GM12891 (cell line): ENCODE measurements around the gene PIP4K2B. TPM values are rescaled to one million over a fixed set of nuclear protein-coding genes. Genes with fewer than 3 reads are reported as not detected.

Experiments used
- DNase-seq: peaks from one replicate; pipeline ENCODE4 v3.0.0; 2011; ENCODE audit warnings: low spot score; ENCODE audit not compliant: insufficient read length
- FAIRE-seq: peaks from 2 replicates; lab custom pipeline; 2011; peaks lifted over from hg19 to GRCh38; lab: Jason Lieb, UNC
- PAX5 ChIP-seq: IDR thresholded peaks from 2 replicates; pipeline ENCODE4 v1.6.1; 2011; ENCODE audit warnings: low read length, moderate library complexity, mild to moderate bottlenecking; ENCODE audit not compliant: insufficient read depth, severe bottlenecking
- POLR2A ChIP-seq: IDR thresholded peaks from 2 replicates; pipeline ENCODE4 v1.6.1; 2011; ENCODE audit warnings: low read depth, low read length, control low read depth
- POLR2AphosphoS5 ChIP-seq: IDR thresholded peaks from 2 replicates; pipeline ENCODE4 v1.6.1; 2011; ENCODE audit warnings: low read depth, low read length, control low read depth
- POU2F2 ChIP-seq: IDR thresholded peaks from 2 replicates; pipeline ENCODE4 v1.6.1; 2011; ENCODE audit warnings: low read depth, mild to moderate bottlenecking, control low read depth, low read length, moderate library complexity
- SPI1 ChIP-seq: IDR thresholded peaks from 2 replicates; pipeline ENCODE4 v1.6.1; 2011; ENCODE audit warnings: low read depth, low read length, control low read depth
- TAF1 ChIP-seq: IDR thresholded peaks from 2 replicates; pipeline ENCODE4 v1.6.1; 2011; ENCODE audit warnings: low read depth, low read length, control low read depth
- polyA plus RNA-seq: library from polyadenylated mRNA; unstranded; fragments of >200 nt; gene quantifications from one replicate; pipeline ENCODE4 v1.2.1, GENCODE V29; 2012; ENCODE audit warnings: low read depth, missing spikeins, inconsistent platforms; ENCODE audit not compliant: missing spikeins

The PIP4K2B gene
- polyA plus RNA-seq, result 13.0 TPM

DNA sequence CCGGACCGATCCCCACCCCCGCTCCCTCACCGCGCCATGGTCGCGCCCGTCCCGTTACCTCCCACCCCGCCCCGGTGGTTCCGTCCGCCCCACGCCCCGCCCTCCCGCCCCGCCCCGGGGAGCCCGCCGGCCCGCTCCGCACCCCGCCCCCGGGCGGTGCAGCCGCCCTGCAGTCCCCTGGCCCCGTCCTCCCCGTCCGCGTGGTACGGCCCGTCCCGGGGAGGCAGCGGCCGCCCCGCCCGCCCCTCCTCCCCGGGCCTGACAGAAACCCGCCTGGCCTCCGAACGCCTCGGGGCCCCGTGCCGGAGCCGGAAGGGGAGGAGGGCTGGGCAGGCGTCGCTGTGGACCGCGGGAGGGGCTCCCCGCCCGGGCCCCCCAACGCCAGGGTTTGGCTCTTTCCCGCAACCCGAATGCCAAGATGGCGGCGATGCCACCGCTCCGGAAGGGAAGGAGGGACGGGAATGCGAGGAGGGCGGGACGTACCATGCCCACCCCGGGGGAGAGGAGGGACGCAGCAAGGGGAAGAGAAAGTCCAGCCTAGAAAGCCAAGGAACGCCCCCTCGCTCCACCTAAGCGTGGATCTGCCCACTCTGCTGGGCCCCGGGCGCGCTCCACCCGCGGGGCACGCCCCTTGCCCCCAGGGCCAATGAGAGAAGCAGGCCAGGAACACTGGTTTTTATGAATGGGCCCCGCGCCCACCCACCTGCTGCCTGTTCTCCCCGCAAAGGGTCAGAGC lies at the start of gene PIP4K2B:
PIP4K2B (minus strand) TSS at position 56 of the 736 bp plus-strand sequence. CDS start 132 bp downstream, outside the sequence.
- DNase-seq (peak; percentile 93), FAIRE-seq (no peak)
- TF ChIP-seq POU2F2, result peak; percentile 70
- TF ChIP-seq POLR2AphosphoS5, result peak; percentile 88
- peak; percentile 80 for TF ChIP-seq POLR2A
- no peak for TF ChIP-seq PAX5
- TF ChIP-seq TAF1, result no peak
- peak; percentile 33 for TF ChIP-seq SPI1

DNA sequence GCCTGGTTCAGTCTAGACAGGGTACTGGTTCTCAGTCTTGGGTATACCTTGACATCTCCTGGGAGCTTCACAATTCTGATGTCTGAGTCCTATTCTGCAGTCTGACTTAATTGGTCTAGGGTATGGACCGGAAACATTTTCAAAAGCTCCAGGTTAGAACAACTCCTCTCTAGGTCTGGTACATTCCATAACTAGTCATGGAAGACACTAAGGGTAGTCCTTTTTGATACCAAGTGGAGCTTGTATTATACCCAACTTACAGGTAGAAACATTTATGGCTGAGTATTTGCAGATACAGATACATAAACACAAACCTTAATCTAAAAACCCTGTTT lies 49.2 kb upstream of the PIP4K2B start:
- no peak for DNase-seq
- FAIRE-seq, result no peak
- TF ChIP-seq TAF1, result no peak
- TF ChIP-seq POLR2AphosphoS5, result no peak
- TF ChIP-seq PAX5, result no peak

DNA sequence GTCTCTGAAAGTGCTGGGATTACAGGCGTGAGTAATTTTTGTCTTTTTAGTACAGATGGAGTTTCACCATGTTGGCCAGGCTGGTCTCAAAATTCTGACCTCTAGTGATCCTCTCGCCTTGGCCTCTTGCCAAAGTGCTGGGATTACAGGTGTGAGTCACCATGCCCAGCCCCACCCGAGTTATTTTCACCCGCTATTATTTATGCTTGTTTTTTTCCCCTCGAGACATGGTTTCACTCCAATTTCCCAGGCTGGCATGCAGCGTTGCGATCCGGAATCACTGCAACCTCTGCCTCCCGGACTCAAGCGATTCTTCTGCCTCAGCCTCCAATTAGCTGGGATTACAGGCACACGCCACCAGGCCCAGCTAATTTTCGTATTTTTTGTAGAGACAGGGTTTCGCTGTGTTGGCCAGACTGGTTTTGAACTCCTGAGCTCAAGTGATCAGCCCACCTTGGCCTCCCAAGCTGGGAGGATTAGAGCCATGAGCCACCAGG lies 45.0 kb upstream of the PIP4K2B start:
- TF ChIP-seq POU2F2 (no peak), POLR2A (no peak), SPI1 (no peak), TAF1 (no peak), PAX5 (no peak), POLR2AphosphoS5 (no peak)
- no peak for DNase-seq
- FAIRE-seq, result no peak

DNA sequence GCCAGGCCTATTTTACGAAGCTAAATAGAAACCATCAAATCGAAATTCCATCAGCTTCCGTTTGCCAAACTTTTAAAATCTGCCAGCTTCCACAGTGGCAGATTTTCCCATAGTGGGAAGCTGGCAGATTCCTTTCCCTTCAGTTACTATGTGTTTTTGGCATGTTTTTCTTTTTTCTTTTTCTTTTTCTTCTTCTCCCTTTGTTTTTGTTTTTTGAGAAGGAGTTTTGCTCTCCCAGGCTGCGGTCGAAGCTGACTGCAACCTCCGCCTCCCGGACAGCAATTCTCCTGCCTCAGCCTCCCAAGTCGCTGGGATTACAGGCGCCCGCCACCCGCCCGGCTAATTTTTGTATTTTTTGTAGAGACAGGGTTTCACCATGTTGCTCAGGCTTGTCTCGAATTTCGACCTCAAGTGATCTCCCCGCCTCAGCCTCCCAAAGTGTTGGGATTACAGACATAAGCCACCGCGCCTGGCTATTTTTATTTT lies 26.4 kb upstream of the PIP4K2B start:
- DNase-seq, result no peak
- FAIRE-seq, result no peak
- TF ChIP-seq POU2F2 (no peak), POLR2AphosphoS5 (no peak), PAX5 (no peak), SPI1 (no peak), TAF1 (no peak), POLR2A (no peak)

DNA sequence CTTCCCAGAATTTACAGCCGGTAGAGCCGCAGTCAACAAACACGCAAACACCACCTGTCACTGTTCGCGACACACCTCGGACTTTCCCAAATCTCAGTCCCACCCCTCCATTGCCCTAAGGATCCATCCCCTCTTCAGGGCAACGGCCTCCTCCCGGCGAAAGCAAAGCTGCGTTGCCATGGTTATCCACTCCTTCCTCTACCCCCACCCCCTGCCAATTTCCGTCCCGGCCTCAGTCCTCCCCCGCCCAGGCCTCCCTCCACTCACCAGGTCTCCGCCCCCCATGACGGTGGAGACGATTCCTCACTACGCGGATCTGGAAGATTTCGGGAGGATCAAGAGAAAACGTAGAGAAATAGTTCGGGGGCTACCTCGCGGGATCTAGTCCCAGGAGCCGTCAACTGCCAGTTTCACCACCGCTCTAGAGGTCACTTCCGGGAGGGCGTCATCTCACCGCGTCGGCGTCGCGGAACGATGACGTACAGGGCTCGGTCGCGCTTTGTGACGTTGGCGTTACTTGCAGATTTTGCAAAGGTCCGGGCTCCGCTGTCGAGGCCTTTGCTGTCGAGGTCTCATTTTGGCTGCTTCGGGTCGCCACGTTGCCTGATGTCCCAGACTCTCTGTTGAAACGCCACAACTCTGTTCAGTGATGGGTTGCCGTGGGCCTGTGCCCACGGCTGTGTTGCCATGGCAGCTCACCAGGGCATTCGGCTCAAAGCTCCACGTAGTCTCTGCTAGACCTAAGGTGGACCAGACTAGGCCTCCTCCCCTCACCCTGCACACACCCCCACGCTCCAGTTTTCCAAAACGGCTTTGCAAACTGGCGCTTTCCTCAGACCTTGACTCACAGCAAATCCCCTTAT lies 25.8 kb upstream of the PIP4K2B start, which contains the start of gene CWC25:
CWC25 (minus strand) TSS at position 423 of the 863 bp plus-strand sequence; CDS start at position 285, 138 bp downstream.
- peak; percentile 70 for TF ChIP-seq POU2F2
- peak; percentile 96 for TF ChIP-seq POLR2A
- TF ChIP-seq SPI1, result no peak
- no peak for TF ChIP-seq PAX5
- TF ChIP-seq POLR2AphosphoS5, result peak; percentile 93
- TF ChIP-seq TAF1, result peak; percentile 93
- no peak for FAIRE-seq
- peak; percentile 82 for DNase-seq

DNA sequence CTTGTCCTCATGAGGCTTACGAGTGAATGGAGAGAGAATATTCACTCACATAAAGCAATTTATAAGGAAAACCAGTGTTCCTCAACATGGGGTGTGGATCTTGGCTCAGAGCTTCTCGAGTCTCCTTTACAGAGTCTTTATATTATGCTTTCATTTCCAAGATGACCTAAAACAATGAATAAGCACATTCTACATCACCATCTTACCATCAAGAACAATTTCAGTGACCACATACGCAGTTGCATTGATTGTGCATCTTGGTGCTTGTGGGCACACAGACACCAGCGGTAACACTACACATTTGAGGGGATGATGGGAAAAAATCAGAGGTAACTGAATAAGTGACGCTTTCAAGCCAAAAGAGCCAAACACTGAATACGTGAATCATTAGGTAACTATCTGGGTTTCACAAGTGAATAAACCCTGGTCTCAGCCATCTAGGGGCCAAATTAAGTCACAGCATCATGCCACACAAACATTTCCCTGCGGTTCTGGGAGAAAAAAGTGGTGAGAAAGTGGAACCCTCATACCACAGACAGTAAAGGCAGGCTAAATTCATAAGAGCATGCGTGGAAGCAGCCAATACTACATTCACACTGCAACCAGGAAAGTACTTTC lies 16.3 kb upstream of the PIP4K2B start:
- FAIRE-seq, result no peak
- DNase-seq, result no peak

DNA sequence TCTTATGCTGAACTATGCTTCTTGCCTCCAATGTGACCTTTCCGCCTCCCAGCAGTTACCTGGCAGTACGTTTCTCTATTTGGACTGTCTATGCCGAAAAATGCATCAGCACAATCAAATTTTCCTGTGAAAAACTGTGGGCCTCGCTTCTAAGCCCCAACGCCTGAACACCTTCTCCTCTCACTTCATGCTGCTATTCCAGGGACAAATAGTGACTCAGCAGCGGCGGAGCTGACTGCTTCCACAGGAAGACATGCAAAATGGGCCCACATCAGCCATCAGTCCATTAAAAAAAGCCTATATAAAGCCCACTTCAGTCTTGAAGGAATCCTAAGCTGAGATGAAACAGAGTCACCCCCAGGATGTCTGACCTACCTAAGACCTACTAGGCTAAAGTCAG lies 10.5 kb upstream of the PIP4K2B start:
- FAIRE-seq (no peak), DNase-seq (no peak)
- TF ChIP-seq TAF1 (no peak), PAX5 (no peak), SPI1 (no peak), POLR2A (no peak), POLR2AphosphoS5 (no peak), POU2F2 (no peak)

More for the DNA sequence above, 16.3 kb upstream of the PIP4K2B start:
- TF ChIP-seq SPI1 (no peak), POLR2A (no peak), TAF1 (no peak)

DNA sequence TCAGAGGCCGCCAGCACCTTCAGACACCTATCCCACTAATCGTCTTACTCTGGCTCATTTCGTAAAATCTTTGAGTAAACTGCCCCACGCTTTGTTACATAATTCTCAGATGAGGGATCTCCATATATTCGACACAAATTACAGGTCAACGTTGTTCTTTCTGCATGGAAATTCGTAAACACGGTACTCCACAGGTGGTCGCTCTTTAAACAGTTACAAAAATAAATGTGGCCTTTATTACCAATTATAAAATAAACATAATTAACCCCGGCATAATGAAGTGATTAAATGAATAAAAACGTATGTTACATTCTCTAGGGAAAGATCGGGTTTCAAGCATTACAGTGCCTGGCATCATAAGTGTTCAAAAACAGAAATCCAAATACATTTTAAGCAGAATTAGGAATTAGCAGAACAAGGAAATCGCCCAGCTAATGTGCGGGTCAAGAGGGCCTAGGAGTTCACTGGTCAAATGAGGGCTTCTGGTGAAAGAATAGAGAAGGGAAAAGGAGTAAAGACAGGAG lies 943 bp upstream of the PIP4K2B start:
- TF ChIP-seq POLR2A, result 0 out of 2 replicates have a peak, but pooled peaks have one; percentile 13
- no peak for TF ChIP-seq SPI1
- DNase-seq, result no peak
- FAIRE-seq, result no peak

DNA sequence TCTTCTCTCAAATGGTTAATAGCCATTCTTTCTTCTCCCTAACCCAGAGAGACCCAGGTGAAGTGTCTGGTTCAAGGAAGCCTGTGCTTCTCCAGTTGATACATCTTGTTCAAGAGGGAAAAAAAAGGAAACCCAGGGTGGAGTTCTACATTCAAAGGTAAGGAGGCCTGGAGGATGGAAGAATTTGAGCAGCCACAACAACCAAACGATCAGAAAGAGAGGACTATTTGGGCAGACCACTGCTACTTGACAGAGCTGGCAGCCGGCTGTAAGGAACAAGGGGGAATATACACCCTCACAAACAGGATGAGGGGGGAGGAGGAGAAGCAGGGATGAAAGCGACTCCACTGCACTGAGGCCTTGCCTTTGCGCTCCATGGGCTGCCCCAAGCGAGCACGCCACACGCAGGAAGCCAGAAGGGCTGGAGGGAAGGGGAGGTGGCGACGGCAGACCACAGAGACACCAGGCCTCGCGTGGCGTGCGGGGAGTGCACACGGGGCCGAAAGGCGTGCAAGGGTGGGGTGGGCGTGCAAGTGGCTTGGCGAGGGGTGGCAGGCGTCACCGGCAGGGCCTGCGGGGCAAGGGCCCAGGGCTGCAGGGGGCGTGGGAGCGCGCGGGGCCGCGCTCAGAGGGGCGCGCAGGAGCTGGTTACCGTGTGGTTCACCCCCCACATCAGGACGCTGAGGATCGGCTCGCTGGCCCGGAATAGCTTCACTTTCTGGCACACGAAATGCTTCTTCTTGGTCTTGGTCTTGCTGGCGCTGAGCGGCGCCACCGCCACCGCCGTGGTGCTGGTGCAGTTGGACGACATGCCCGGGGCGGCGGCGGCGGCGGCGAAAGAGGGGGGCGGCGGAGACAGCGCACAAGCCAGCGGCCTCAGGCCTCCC lies 499 bp downstream of the PIP4K2B start:
- peak; percentile 51 for DNase-seq
- FAIRE-seq, result no peak
- TF ChIP-seq TAF1, result 0 out of 2 replicates have a peak, but pooled peaks have one; percentile 7
- no peak for TF ChIP-seq POLR2AphosphoS5
